ENCODE data around the gene ZNF148. TPM values are rescaled to one million over a fixed set of nuclear protein-coding genes. Genes with fewer than 3 reads are reported as not detected.

The ZNF148 gene
- total RNA-seq, 1 experiment from 2014 or later: 18.3 TPM

DNA sequence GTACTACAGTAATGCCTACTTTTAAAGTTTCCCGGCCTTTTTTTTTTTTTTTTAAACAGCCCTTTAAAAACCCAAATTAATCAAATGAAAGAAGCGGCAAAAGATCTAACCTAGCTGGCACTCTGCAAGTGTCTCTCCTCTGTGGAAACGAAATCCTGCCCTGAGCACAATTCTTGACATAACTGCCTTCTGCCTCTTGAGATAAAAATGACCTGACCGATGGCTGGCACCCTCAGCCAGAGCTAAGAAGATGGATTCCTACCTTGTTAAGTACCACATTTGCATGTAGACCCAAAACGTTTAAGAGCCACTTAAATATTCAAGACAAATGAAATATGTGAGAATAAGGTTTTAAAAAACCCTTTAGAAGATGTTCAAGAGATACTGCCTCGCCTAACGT, 146.0 kb downstream of the ZNF148 start:
- no peak for DNase-seq (ENCODE audit: low read depth)

DNA sequence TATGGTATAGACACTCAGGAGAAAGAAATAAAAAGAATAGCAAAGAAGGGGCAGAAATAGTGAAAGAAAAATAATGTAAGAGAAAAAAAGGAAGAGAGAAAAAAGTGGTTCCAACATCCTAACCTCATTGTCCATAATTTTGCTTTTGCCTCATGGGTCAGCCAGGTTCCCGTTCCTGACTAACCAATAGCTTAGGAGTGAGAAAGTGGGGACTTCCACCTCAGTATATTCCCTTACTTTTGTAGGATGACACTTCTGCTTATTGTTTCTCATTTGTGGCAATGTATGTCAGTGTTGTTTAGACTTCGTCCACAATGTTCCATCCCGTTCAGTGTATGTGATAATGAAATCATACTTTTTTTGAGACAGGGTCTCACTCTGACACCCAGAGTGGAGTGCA, 153.3 kb downstream of the ZNF148 start:
- no peak for DNase-seq (ENCODE audit: low read depth)

DNA sequence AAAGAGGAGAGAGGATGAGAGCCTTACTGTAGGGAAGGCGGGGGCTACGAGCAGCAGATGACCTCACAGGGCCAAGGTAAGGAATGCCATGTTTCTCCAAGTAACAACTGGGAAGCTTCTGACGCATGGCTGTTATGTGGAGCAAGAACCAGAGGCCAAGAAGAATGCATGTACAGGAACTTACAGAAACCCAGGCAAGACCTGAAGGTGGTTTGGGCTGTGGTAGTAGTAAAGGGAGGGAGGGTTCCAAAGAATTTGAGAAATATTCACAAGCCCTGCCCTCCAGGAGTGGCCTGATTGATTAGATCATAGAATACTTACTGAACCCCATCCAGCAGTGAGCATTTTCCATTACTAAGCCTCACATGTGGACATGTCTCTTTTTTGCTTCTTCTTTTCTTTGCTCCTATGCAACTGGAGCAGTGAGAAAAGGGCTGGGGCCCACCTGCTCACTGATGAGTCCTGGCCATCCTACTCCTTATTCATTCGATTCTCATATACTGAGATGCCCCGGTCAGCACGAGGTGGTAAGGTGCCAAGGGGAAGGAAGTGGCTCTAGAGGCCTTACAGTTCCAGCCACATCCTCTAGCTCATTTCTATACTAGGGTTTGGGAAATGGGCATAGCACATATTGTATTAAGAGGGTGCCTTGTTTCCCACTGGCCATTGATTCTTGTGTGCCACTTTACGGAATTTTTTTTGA, 154.2 kb downstream of the ZNF148 start:
- no peak for DNase-seq (ENCODE audit: low read depth)

DNA sequence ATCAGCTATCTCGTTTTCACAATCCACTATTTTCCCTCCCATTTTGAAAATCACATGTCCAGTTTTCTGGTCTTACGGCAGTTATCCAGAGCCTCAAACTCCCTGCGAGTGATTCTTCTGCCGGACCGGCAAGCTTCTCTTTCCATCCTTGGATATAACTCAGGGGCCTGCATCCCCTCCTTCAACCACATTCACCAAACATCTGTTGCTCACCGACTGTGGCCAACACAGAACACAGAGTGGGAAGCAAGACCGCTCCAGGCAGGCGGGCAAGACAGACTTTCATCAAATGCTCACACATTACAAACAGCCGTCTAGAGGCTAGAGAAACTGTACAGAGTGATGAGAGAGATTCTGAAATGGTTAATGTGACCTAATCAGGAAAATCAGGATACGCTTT, 154.9 kb downstream of the ZNF148 start:
- DNase-seq (ENCODE audit: low read depth): no peak

DNA sequence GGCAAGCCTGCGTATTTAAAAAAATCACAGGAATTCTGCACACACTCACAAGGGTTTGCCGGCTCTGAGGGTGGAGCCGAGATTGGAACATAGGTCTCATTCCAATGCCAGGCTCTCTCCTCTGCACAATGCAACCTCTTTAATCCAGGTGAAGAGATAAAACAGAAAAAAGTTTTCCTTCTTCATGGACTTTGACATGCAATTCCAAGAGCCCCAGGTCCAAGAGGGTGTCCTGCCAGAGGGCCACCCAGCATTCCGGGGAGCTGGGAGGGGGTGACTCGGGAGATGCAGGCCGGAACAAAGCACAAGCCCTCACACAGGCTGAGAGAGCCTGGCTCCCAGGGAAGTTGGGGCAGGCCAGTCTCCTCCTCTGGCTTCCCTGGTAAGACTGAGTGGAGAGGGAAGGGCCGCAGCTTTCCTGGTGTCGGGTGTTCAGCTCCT, 155.8 kb downstream of the ZNF148 start:
- DNase-seq (ENCODE audit: low read depth): no peak

DNA sequence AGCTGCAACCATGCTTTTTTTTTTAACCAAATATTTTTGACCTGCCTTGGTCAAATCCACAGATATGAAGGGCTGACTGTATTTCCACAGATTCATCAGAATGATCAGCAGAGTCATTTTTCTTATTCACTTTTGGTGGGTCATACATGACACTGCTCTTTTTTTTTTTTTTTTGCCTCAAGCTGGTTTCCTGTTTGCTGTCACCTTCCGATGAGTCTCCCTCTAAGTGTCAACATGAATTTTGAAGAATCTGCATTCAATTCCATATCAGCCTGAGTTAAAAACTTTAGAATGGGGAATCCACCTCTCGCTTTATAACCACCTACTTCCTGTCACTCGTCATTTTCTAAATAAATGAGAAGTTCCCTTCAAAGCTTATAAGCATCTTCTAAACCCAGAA, 160.4 kb downstream of the ZNF148 start:
- no peak for DNase-seq (ENCODE audit: low read depth)

DNA sequence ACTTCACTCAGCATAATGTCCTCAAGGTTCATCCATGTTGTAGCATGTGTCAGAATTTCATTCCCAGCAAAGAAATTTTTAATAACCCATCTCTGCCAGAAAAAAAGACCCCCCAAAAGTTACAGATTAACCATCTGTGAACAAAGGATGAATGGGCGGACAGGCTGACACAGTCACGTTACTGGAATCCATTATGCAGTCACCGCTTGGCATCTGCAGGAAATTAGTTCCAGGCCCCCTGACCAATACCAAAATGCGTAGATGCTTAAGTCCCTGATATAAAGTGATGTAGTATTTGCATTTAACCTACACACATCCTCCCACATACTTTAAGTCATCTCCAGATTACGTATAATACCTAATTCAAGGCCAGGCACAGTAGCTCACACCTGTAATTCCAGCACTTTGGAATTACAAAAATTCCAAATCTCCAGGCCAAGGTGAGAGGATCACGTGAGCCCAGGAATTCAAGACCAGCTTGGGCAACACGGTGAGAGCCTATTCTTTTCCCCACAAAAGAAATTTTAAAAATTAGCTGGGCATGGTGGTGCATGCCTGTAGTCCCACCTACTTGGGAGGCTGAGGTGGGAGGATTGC, 161.1 kb downstream of the ZNF148 start:
- peak; percentile 47 for DNase-seq (ENCODE audit: low read depth)

DNA sequence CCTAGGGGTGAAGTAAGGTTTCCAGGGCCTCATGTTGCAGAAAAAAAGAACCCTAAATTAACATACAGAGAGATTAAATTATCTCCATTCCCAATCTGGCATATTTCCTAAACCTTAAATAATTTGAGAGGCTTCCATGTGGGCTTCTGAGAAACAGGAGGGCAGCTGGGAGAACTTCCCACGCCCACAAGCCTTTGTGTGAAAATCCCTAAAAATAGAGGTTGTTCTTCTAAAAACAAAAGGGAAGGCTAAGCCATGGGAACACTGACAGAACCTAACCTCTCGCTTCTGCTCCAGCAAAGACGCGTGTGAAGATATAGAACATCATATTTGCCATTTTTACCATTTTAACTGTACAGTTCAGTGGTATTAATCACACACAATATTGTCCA, 161.8 kb downstream of the ZNF148 start:
- no peak for DNase-seq (ENCODE audit: low read depth)

DNA sequence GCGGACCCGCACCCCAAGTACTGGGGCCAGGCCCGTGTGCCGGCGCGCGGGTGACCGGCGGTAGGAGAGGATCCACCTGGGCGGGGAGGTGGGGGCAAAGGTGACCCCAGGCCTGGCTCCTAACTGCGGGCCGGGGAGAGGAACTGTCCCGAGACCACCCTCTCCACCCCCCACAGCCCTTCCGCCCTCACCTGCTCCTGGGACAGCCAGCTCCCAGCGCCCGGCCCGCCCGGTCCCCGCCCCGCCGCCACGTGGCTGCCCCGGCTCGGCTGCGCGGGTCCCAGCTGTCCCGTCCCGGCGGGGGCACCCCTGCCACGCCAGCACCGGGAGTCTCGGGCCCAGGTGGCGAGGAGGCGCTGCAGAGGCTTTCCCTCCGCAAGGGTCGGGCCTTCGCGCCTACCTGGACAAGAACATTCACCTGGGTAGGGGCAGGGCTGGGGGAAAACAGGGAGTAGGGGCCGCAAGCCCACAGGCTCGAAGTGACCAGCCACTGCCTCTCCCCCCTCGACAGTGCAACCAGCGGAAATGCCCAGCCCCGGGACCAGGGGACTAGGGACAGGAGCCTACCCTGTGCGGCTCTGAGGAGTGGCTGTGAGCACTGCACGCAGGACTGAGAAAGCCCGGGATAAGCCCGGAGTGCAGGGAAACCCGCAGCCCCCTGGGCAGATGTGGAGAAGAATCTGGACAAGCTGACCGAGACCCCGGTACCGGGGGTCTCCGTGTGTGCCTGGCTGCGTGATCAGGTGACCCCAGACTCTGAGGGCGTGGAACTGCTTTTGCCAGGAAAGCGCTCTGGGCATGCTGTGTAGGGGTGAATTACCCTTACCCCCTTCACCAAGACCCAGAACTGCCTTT, 162.4 kb downstream of the ZNF148 start, which contains the start of gene SLC12A8:
TSS of gene SLC12A8 (minus strand) at position 240 of the 855 bp plus-strand sequence. CDS start 1,399 bp downstream, outside the sequence.
- DNase-seq (ENCODE audit: low read depth): no peak

DNA sequence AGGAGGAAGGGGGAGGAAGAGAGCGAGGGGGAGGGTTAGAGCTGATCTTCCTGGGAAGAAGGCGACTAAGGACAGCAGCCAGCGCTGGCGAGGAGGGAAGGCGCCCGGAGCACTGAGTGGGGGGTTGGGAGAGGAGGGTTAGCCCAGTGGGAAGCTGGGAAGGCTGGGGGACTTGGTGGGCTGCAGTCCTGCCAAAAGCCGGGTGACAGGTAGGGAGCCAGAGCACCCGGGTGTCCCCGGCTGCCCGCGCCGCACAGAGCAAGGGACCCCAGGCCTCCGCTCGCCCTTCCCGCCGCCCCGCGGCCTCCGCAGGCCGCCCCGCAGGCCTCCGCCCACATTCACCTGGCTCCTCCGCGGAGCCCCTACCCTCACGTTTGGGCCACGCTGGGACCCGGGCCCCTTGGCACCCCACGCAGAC, 163.0 kb downstream of the ZNF148 start:
- DNase-seq (ENCODE audit: low read depth): no peak

DNA sequence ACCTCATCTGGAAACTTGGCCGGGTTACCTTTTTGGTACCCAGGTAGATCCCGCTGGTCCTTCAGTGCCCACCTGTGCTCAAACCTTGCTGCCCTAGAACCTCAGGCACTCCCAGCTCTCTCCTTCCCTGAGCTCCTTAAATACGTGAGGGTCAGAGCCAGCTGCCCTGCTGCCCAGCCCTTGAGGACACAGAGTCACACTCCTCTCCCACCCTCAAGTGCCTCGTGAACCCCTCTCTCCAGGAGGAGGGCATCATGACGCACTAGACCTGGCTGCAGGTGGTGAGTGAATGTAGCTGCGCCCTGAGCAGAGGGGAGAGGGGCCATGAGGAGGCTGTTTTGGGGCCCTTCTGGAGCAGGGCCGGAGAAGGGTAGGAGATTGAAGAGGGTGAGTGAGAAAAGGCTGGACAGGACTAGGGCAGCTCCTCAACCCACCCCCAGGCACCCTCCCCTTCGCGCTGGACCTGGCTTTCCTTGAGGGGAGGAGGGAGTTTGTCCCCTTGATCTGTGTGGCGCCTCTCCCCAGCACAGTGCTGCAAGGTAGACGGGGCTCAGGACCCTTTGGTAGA, 163.5 kb downstream of the ZNF148 start:
- no peak for DNase-seq (ENCODE audit: low read depth)

DNA sequence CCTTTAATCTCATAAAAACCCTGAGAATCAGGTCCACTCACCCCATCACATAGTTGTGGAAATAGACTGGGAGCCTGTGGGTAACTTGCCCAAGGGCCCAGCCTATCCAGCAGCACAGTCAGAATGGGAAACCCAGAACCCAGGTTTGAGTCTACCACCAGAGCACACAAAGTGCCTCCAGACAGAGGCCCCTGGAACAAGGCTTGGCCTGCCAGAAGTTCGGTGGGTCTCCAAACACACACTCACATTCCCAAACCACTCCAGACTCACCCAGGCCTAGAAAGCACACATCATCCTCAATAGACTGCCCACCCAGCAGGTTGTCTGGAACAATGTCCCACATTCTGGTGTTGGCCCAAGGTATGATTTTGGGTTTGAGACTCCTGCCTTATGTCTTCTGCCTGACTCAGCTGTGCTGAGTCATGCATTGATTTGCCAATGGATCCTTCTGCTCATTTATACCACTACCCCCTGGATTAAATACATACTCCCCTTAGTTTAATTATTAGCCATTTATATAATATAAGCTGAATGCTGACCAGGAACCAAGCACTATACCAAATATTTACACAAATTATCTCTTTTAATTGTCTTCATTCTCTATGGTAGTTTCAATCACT, 167.1 kb downstream of the ZNF148 start:
- no peak for DNase-seq (ENCODE audit: low read depth)

DNA sequence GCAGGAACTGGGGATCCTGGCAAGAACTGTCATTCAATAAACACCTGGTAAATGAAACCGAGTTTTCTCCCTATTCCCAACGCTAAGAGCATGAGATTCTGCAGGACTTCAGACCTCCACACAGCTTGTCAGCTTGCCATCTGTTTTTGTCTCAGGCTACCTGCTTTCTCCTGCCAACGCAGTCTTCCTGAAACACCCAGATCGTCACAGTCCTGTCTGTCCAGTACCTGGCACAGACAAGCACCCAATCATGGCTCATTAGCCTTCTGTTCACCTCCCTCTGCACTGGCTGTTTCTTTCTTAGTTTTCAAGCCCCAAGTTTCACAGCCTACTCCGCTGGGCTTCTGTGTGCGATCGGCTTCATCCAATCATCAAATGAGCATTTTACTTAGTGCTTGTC, 167.6 kb downstream of the ZNF148 start:
- DNase-seq (ENCODE audit: low read depth): no peak

DNA sequence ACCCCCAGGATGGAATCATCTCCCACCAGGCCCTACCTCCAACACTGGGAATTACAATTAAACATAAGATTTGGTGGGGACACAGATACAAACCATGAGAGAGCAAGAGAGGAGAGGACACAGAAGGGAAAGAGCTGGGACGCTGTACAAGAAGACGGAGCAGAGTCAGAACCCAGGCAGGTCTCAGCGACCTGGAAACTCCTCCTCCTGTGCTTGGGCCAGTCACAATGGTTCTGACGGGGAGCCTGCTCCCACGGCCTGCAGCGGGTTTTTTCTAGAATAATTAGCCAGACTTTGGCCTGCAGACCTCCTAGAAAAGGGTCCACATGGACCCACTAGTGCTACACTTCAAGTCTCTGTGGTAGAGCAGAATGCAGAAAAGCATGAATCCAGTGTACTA, 168.2 kb downstream of the ZNF148 start:
- DNase-seq (ENCODE audit: low read depth): no peak

DNA sequence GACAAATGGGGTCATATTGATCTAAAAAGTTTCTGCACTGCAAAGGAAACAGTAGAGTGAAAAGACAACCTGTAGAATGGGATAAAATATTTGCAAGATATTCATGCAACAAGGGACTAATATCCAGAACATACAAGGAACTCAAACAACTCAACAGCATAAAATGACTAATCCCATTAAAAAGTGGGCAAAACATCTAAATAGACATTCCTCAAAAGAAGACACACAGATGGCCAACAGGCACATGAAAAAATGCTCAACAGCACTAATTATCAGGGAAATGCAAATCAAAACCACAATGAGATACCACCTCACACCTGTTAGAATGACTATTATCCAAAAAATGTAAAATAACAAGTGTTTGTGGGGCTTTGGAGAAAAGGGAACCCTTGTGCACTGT, 171.4 kb downstream of the ZNF148 start:
- DNase-seq (ENCODE audit: low read depth): no peak

DNA sequence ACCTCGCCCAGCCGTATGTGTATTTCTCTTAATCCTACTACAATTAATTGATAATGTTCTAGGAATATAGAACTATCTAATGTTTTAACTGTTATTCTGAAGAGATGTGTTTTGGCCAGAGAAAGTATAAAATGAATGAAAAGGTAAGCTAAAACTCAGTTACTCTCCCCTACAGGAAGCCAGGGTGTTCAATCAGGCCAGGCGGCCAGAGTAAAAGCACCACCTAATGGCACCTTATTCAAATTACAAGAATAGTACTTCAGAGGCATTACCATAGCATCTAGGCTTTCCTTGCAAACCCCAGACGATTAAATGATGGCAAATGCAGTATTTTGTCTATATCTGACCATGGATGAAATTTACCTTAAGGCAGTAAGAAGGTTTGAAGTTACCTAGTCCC, 172.9 kb downstream of the ZNF148 start:
- DNase-seq (ENCODE audit: low read depth): no peak

DNA sequence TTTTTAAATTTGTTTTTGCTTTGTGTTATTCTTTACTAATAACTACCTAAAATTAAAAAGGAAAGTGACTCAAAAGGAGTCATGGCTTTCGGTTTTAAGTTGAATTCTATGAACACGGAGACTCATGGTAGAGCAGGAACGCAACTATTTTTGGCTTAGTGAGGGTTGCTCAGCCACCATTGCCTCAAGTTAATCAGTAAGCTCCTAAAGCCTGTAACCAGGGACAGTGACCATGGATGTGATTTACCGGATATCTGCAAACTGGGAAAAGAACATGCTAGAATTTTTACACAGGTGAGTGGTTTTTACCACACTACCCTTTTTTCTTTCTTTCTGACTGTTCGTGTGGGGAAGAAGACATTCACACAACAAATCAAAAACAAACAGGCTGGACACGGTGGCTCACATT, 174.4 kb downstream of the ZNF148 start:
- DNase-seq (ENCODE audit: low read depth): no peak

DNA sequence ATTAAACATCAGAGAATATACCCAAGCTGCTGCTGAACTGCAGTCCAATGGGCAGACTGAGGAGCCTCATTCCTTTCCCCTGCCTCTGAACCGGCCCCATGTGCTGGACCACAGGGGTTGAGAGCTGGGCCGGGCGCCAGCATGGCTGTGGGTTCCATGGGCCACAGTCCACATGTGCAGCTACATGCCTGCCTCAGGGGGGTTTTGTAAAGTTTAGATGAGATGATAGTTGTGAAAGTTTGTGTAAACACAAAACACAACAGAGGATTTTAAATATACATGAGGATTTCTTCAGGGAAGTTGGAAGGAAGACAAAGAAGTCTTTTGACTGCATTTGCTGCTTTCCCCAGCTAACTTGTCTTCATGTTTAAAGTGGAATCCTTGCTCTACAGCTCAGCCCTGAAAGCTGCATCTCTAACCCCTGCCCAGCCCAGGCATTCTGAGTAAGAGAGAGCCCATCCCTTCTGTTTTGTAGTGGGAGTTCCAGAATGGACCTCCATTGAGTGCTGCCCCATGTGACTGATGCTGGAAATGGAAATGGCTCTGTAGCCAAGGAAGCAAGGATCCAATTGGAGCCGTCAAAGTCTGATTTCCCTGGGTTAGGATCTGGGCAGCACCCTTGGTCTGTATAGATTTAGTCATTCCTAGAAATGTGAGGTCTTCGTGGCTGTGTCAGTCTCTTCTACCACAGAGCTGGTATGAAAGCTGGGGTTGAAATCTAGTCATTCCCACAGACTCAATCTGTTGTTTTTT, 180.1 kb downstream of the ZNF148 start:
- DNase-seq (ENCODE audit: low read depth): peak; percentile 40

DNA sequence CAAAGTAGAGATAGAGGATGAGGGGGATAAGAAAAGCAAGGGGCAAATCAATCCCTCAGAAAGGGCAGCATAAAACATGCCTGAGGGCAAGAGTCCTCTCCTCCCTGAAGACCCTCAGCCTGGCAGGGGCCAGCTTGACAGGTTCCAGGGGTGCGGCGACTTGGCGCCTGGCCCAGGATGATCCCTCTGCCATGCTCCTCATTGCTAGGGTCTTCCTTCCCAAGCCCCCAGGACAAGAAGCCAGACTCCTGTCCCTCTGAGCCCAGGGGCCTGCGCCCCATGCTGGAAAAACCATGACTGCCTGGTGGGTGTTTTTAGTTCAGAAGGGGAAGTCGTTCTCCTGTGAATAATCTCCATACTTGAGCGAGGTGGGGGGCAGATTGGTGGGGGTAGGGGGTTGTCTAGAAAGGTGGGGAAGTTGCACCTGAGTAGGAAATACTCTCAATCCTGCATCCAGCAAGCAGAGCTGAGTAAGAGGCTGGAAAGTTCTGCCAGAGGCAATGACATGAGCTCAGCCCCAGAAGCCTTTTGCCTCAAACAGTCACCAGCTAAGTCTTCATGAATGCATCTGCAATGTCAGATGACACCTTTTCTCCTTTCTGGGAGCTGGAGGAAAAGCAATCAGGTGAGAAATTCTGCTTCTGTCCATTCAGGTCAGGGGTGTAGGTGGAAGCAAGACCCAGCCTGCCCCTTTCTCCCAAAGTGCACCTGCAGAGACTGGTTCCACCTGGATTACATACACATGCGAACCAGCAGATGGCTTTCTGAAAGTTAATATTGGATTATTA, 180.9 kb downstream of the ZNF148 start:
- DNase-seq (ENCODE audit: low read depth): no peak
